ENCODE results near the gene NEURL4. TPM values are rescaled to one million over a fixed set of nuclear protein-coding genes. Genes with fewer than 3 reads are reported as not detected.

Gene NEURL4
- 23.0 to 36.7 TPM (median 28.7 TPM) in 5 replicates for total RNA-seq (2022; extraction: Qiagen RNA extraction)

DNA sequence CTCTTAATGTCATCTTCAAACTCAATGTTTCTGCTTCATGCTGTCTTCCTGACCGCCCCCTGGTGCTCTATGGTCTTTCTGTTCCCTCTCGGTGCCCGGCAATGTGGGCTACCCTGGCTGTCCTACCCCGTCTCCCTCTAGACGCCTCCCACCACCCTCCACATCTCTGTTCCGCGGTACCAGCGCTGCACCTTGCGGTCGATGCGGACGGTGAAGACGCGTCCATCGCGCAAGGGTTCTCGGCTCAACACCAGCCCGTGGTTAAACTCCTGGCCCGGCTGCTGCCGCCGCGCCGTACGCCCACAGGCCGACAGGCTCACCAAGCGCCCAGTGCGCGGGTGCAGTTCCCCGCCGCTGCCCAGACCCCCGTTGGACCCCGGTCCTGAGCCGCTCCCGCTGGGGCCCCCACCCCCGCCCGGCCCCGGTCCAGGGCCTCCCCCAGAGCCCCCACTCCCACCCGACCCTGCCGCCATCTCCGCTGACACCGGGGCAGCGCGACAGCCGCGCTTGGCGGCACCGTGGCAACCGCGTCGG is at the start of gene NEURL4:
Gene NEURL4 (minus strand): TSS at position 496 of the 534 bp plus-strand sequence. CDS start 23 bp downstream, at position 473.

GRCh38 chr17:7355053-7355452 is 25.9 kb upstream of the NEURL4 start, which contains the start of gene TMEM95:
Gene TMEM95, plus strand, starts transcription at chr17:7355156. Its CDS starts 49 bp downstream, at chr17:7355205.

GRCh38 chr17:7351665-7352502 is 22.7 kb upstream of the NEURL4 start, which contains the start of gene KCTD11:
Gene KCTD11, plus strand, starts transcription at chr17:7352162.

GRCh38 chr17:7336240-7337175 is 7.4 kb upstream of the NEURL4 start, which contains the start of gene ACAP1:
Gene ACAP1, plus strand, starts transcription at chr17:7336529. Its CDS starts 206 bp downstream, at chr17:7336735.

GRCh38 chr17:7314719-7315569 is 14.2 kb downstream of the NEURL4 start, which contains the start of gene GPS2:
Gene GPS2, minus strand, starts transcription at chr17:7315360. Its CDS starts 308 bp downstream, at chr17:7315052.

DNA sequence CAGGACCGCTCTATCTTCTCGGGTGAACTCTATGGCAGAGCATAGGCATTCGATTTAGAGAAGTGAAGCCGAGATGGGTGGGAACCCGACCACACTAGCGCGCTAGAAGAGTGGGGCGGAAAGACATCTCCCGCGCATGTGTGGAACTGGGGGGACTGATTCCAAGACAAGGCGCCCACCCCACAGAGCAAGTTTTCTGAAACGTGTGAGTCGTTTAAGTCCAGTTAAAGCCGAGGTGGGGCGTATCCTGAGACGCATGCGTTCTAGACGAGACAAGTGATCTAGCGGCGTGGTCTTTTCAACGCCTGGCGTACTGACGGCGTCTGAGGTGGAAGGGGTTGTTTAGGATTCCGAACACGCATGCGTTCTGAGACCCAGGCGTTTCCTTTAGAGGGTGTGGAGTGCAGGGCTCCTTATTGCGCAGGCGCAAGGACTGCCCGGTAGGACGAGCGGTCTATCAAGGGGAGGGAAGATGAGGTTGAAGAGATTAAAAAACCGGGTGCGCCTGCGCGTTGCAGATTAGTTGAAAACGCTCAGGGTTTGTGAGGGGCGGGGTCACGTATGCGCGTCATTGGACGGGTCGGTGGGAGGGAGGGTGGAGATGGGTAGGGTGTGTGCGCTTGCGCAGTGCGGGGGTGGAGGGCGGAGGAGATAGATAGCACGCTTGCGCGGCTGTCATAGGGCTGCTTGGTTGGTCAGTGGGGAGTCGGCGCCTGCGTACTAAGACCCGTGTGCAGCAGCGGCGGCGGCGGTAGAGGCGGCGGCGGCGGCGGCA is 22.0 kb downstream of the NEURL4 start, which contains the start of gene EIF5A:
Gene EIF5A (plus strand): TSS at position 718 of the 775 bp plus-strand sequence. CDS start 2,008 bp downstream, outside the sequence.

GRCh38 chr17:7294614-7295153 is 34.5 kb downstream of the NEURL4 start, which contains the start of gene YBX2:
Gene YBX2, minus strand, starts transcription at chr17:7294639. Its CDS starts 139 bp downstream, at chr17:7294500.

GRCh38 chr17:7281074-7281952 is 47.8 kb downstream of the NEURL4 start, which contains the start of gene SLC2A4:
Gene SLC2A4, plus strand, starts transcription at chr17:7281718. Its CDS starts 217 bp downstream, at chr17:7281935.

Other genes with a start within 250 kb of the NEURL4 start
- gene CLEC10A, start 249.1 kb downstream of the NEURL4 start, total RNA-seq (2022; extraction: Qiagen RNA extraction): not detected in 5 replicates
- 0.07 to 0.12 TPM in 2 of 5 replicates, not detected in the others for gene ASGR2, start 214.5 kb downstream of the NEURL4 start, total RNA-seq (2022; extraction: Qiagen RNA extraction)
- 0.82 to 1.4 TPM (median 1.2 TPM) in 5 replicates for gene ASGR1, start 150.0 kb downstream of the NEURL4 start, total RNA-seq (2022; extraction: Qiagen RNA extraction)
- 5.4 to 7.5 TPM (median 5.8 TPM) in 5 replicates for gene DLG4, start 109.5 kb downstream of the NEURL4 start, total RNA-seq (2022; extraction: Qiagen RNA extraction)
- gene ACADVL, start 109.4 kb downstream of the NEURL4 start, total RNA-seq (2022; extraction: Qiagen RNA extraction): 286 to 433 TPM (median 402 TPM) in 5 replicates
- gene DVL2, start 94.8 kb downstream of the NEURL4 start, total RNA-seq (2022; extraction: Qiagen RNA extraction): 37.1 to 47.6 TPM (median 44.8 TPM) in 5 replicates
- gene PHF23, start 89.9 kb downstream of the NEURL4 start, total RNA-seq (2022; extraction: Qiagen RNA extraction): 86.1 to 108 TPM (median 99.5 TPM) in 5 replicates
- 643 to 763 TPM (median 704 TPM) in 5 replicates for gene GABARAP, start 86.9 kb downstream of the NEURL4 start, total RNA-seq (2022; extraction: Qiagen RNA extraction)
- 208 to 254 TPM (median 236 TPM) in 5 replicates for gene CTDNEP1, start 77.6 kb downstream of the NEURL4 start, total RNA-seq (2022; extraction: Qiagen RNA extraction)
- 131 to 160 TPM (median 140 TPM) in 5 replicates for gene ELP5, start 77.1 kb downstream of the NEURL4 start, total RNA-seq (2022; extraction: Qiagen RNA extraction)
- 2.2 to 3.2 TPM (median 2.9 TPM) in 5 replicates for gene CLDN7, start 66.9 kb downstream of the NEURL4 start, total RNA-seq (2022; extraction: Qiagen RNA extraction)
- gene SLC2A4, start 47.6 kb downstream of the NEURL4 start, total RNA-seq (2022; extraction: Qiagen RNA extraction): 0.35 to 0.67 TPM (median 0.63 TPM) in 5 replicates
- 0.37 to 0.68 TPM (median 0.53 TPM) in 5 replicates for gene YBX2, start 34.7 kb downstream of the NEURL4 start, total RNA-seq (2022; extraction: Qiagen RNA extraction)
- gene EIF5A, start 21.7 kb downstream of the NEURL4 start, total RNA-seq (2022; extraction: Qiagen RNA extraction): 1,603 to 1,771 TPM (median 1,695 TPM) in 5 replicates
- 81.4 to 100 TPM (median 97.9 TPM) in 5 replicates for gene GPS2, start 14.0 kb downstream of the NEURL4 start, total RNA-seq (2022; extraction: Qiagen RNA extraction)
- gene ACAP1, start 7.2 kb upstream of the NEURL4 start, total RNA-seq (2022; extraction: Qiagen RNA extraction): 2.4 to 5.7 TPM (median 4.0 TPM) in 5 replicates
- 11.3 to 13.7 TPM (median 12.5 TPM) in 5 replicates for gene KCTD11, start 22.8 kb upstream of the NEURL4 start, total RNA-seq (2022; extraction: Qiagen RNA extraction)
- gene TMEM95, start 25.8 kb upstream of the NEURL4 start, total RNA-seq (2022; extraction: Qiagen RNA extraction): not detected in 5 replicates
- 1.3 to 1.6 TPM (median 1.5 TPM) in 5 replicates for gene TNK1, start 51.8 kb upstream of the NEURL4 start, total RNA-seq (2022; extraction: Qiagen RNA extraction)
- gene PLSCR3, start 65.2 kb upstream of the NEURL4 start, total RNA-seq (2022; extraction: Qiagen RNA extraction): 38.6 to 48.9 TPM (median 44.7 TPM) in 5 replicates
- 180 to 224 TPM (median 215 TPM) in 5 replicates for gene TMEM256, start 74.8 kb upstream of the NEURL4 start, total RNA-seq (2022; extraction: Qiagen RNA extraction)
- 13.3 to 17.6 TPM (median 17.1 TPM) in 5 replicates for gene NLGN2, start 78.5 kb upstream of the NEURL4 start, total RNA-seq (2022; extraction: Qiagen RNA extraction)
- gene SPEM1, start 91.0 kb upstream of the NEURL4 start, total RNA-seq (2022; extraction: Qiagen RNA extraction): 0.06 to 0.13 TPM in 2 of 5 replicates, not detected in the others
- gene SPEM2, start 96.3 kb upstream of the NEURL4 start, total RNA-seq (2022; extraction: Qiagen RNA extraction): 0.03 to 0.07 TPM (median 0.06 TPM) in 3 of 5 replicates, not detected in the others
- 0.02 to 0.03 TPM (median 0.02 TPM) in 3 of 5 replicates, not detected in the others for gene SPEM3, start 99.5 kb upstream of the NEURL4 start, total RNA-seq (2022; extraction: Qiagen RNA extraction)
- 10.8 to 13.9 TPM (median 13.3 TPM) in 5 replicates for gene TMEM102, start 106.1 kb upstream of the NEURL4 start, total RNA-seq (2022; extraction: Qiagen RNA extraction)
- 0.76 to 1.2 TPM (median 0.85 TPM) in 5 replicates for gene FGF11, start 110.2 kb upstream of the NEURL4 start, total RNA-seq (2022; extraction: Qiagen RNA extraction)
- gene CHRNB1, start 115.7 kb upstream of the NEURL4 start, total RNA-seq (2022; extraction: Qiagen RNA extraction): 8.0 to 11.6 TPM (median 10.2 TPM) in 5 replicates
- gene ZBTB4, start 150.3 kb upstream of the NEURL4 start, total RNA-seq (2022; extraction: Qiagen RNA extraction): 21.0 to 25.5 TPM (median 24.1 TPM) in 5 replicates
- not detected in 5 replicates for gene SLC35G6, start 152.1 kb upstream of the NEURL4 start, total RNA-seq (2022; extraction: Qiagen RNA extraction)
- 72.5 to 86.2 TPM (median 79.8 TPM) in 5 replicates for gene POLR2A, start 155.0 kb upstream of the NEURL4 start, total RNA-seq (2022; extraction: Qiagen RNA extraction)
- 8.2 to 13.3 TPM (median 13.0 TPM) in 5 replicates for gene TNFSF12, start 219.7 kb upstream of the NEURL4 start, total RNA-seq (2022; extraction: Qiagen RNA extraction)
- gene TNFSF13, start 229.4 kb upstream of the NEURL4 start, total RNA-seq (2022; extraction: Qiagen RNA extraction): 0.49 to 1.1 TPM (median 0.68 TPM) in 5 replicates
- gene SENP3, start 232.6 kb upstream of the NEURL4 start, total RNA-seq (2022; extraction: Qiagen RNA extraction): 84.9 to 95.8 TPM (median 95.7 TPM) in 5 replicates

All from A549 treated with AZD2906 at 1 μM for 4 hours (cell line).